ENCODE measurements around the gene AK2. TPM values are rescaled to one million over a fixed set of nuclear protein-coding genes. Genes with fewer than 3 reads are reported as not detected.
A peak's percentile ranks its signal among the peaks of the same experiment; 100 is the strongest.

The AK2 gene
- total and polyA plus RNA-seq, 3 donors from 2014 or later, result 144 to 219 (median 181) TPM

DNA sequence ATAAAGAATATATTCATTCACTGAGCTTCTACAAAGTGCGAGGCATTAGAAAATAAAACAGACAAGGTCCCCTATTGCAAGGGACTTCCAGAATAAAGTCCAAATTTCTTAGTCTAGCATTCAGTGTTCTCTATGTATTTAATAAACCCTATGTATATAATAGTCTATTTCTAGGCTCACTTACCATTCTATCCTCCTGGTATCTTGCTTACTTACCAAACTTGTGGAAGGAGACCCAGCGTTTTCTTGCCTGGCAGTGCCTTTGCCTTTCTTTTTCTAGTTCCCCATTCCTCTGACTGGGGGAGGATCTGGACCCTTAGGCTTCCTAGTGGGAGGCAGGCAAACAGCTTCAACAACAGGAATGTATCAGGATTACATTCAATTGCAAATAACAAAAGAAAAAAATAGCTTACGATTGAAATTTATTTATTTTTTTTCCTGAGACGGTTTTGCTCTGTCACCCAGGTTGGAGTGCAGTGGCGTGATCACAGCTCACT, 71.4 kb downstream of the AK2 start:
- H3K27me3 ChIP-seq, result no peaks in the 10 kb centered on the region
- 43 to 50% methylated on average over 5 of the region's 5 CpGs for WGBS, 2 donors
- H3K27ac ChIP-seq, result peak overlapping the region; percentile 66 to 92
- intact Hi-C loops (cut with DNase I; ENCODE audit: low total_unique reads), result no loop called here
- no peak for DNase-seq
- H3K4me1 ChIP-seq, result peaks cover 28% of the 10 kb centered on the region
- H3K9me3 ChIP-seq, result no peaks in the 10 kb centered on the region
- no peak for TF ChIP-seq POLR2A (IDR thresholded peaks at IDR 0.05)
- TF ChIP-seq, protein P1, sequence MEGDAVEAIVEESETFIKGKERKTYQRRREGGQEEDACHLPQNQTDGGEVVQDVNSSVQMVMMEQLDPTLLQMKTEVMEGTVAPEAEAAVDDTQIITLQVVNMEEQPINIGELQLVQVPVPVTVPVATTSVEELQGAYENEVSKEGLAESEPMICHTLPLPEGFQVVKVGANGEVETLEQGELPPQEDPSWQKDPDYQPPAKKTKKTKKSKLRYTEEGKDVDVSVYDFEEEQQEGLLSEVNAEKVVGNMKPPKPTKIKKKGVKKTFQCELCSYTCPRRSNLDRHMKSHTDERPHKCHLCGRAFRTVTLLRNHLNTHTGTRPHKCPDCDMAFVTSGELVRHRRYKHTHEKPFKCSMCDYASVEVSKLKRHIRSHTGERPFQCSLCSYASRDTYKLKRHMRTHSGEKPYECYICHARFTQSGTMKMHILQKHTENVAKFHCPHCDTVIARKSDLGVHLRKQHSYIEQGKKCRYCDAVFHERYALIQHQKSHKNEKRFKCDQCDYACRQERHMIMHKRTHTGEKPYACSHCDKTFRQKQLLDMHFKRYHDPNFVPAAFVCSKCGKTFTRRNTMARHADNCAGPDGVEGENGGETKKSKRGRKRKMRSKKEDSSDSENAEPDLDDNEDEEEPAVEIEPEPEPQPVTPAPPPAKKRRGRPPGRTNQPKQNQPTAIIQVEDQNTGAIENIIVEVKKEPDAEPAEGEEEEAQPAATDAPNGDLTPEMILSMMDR (IDR thresholded peaks at IDR 0.05), result no peak
- peak overlapping the region; percentile 80 to 87 for H3K4me3 ChIP-seq
- no peaks in the 10 kb centered on the region for H3K36me3 ChIP-seq (ENCODE audit: low read depth, missing control alignments)

DNA sequence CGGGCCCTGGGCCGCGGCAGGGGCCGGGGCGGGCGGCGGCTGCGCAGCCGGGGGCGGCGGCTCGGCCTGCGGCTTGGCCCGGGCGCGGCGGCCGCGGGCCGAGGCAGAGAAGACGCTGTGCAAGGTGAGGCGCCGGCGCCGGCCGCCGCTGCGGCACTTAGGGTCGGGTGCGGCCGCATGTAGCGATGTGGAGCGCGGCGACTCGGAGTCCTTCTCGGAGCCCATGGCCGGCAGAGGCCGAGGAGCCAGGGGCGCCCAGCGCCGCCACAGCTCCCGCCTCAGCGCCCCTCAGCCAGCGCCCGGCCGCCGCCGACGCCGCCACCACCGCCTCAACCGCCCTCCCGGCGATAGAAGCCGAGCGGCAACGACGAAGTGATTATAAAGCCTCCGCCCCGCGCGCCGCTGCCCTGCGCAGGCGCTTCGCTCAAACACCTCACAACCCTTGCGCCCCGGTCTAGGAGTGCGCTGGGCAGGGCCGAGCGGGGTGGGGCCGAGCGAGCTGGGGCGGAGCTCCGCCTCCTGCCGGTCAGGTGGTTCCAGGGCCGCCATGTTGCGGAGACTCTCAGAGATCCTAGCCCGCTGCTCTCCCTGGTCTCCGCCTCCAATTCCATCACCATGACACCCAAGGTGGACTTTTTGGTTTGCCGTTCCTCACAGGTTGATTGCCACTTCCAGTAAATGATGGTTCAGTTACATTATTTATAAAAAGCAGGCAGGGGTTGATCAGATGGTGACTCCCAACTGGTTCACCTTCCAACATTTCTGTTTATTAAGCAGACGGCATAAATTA, 72.0 kb downstream of the AK2 start, which contains the start of gene RNF19B:
Gene RNF19B (minus strand): TSS at position 349 of the 790 bp plus-strand sequence. CDS start 124 bp downstream, at position 225.
- peak within 1 kb of the TSS; percentile 80 to 87 for H3K4me3 ChIP-seq
- H3K4me1 ChIP-seq, result peaks cover 28% of the 10 kb centered on the region
- H3K9me3 ChIP-seq, result no peaks in the 10 kb centered on the region
- TF ChIP-seq, protein P1 (IDR thresholded peaks at IDR 0.05), result peak; percentile 12 to 63 (median 48)
- TF ChIP-seq POLR2A (IDR thresholded peaks at IDR 0.05), result peak; percentile 74
- 2% methylated on average over 20 to 47 of the region's 83 CpGs for WGBS, 2 donors
- DNase-seq, result peak; percentile 96
- H3K36me3 ChIP-seq (ENCODE audit: low read depth, missing control alignments), result no peaks in the 10 kb centered on the region
- no peaks in the 10 kb centered on the region for H3K27me3 ChIP-seq
- intact Hi-C loops (cut with DNase I; ENCODE audit: low total_unique reads), result no loop called here
- peak within 1 kb of the TSS; percentile 70 to 92 for H3K27ac ChIP-seq

DNA sequence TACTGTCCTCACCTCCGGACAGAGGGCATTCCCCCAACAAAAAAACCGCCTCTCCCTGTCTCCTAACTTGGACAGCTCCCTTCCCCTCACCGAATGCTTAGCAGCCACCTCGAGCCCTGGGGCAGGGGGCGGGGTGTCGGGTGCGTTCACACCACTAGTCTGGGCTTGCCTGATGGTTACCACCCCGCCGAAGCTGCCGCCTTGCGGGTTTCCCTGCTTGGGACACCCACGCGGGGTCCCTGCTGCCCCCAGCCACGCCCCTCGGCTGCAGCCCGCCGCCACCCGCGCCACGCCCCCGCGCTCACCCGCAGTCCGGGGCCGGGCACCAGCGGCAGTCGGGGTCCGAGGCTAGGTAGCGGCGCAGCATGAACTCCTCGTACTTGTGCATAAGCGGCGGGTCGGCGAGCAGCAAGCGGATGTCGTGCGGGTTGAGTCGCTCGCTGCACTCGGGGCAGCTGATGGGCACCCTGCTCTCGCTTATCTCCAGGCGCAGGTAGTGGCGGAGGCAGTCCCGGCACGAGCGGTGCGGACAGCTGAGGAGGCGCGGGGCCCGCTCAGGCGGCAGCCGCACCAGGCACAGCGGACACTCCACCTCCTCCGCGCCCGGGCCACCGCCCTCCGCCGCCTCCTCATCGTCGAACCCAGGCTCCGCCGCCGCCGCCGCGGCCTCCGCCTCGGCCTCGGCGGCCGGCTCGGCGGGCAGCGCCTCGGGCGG, 72.8 kb downstream of the AK2 start:
- Histone ChIP-seq H3K27me3 (no peaks in the 10 kb centered on the region), H3K9me3 (no peaks in the 10 kb centered on the region), H3K36me3 (ENCODE audit: low read depth, missing control alignments) (no peaks in the 10 kb centered on the region), H3K27ac (peak overlapping the region; percentile 70 to 85), H3K4me1 (peaks cover 28% of the 10 kb centered on the region), H3K4me3 (peak overlapping the region; percentile 80 to 87)
- WGBS, 2 donors, result 0 to 1% methylated on average over 10 to 23 of the region's 78 CpGs
- TF ChIP-seq POLR2A (IDR thresholded peaks at IDR 0.05), result no peak
- TF ChIP-seq, protein P1 (IDR thresholded peaks at IDR 0.05), result no peak
- DNase-seq, result peak; percentile 47
- intact Hi-C loops (cut with DNase I; ENCODE audit: low total_unique reads), result no loop called here

DNA sequence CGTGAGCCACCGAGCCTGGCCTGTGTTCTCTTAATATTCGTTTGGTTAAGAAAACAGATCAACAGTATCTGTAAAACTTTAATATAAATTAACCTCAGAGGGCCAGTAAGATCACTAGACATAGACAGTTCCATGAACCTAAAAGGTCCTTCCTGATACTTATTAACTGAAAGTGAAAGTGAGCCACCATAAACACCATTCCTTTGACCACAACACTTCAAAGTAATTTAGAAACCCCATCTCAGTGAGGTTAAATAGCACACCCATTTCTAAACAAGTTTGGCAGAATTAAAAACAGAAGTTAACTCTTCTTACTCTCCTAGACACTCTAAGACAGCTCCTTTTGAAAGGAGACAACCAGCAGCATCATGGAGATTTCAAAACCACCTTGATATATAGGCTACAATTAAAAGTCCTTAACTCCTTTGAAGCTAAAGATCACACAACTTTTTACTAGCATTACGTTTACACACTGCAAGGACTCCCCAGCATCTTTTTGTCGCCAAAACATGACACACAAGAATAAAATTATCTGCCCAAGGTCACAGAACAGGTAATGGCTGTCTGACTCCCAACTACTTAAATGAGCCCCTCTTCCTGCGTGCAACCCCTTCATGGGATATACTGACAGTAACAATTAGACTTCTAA, 74.3 kb downstream of the AK2 start:
- Histone ChIP-seq H3K27me3 (no peaks in the 10 kb centered on the region), H3K4me3 (peak overlapping the region; percentile 80 to 87), H3K27ac (peak overlapping the region; percentile 9 to 47), H3K36me3 (ENCODE audit: low read depth, missing control alignments) (no peaks in the 10 kb centered on the region), H3K4me1 (peaks cover 31% of the 10 kb centered on the region), H3K9me3 (no peaks in the 10 kb centered on the region)
- TF ChIP-seq, protein P1 (IDR thresholded peaks at IDR 0.05), result no peak
- TF ChIP-seq POLR2A (IDR thresholded peaks at IDR 0.05), result no peak
- intact Hi-C loops (cut with DNase I; ENCODE audit: low total_unique reads), result no loop called here
- WGBS, 2 donors, result 31 to 33% methylated on average over 6 of the region's 6 CpGs
- no peak for DNase-seq
